Activated CD4-positive, alpha-beta T cell treated with anti-CD3 and anti-CD28 coated beads, Interleukin-2, amount 10 ng/mL, durations not matched to agents 24 days and 14 days (primary cell): Measurements from ENCODE around the gene CALR. TPM values are rescaled to one million over a fixed set of nuclear protein-coding genes. Genes with fewer than 3 reads are reported as not detected.

Experiments used
- DNase-seq: peaks from one replicate; pipeline ENCODE4 v3.0.0; 2022
- H3K27ac Mint-ChIP-seq: one replicate; pipeline ENCODE4 v1.8.0; 2022; ENCODE audit warnings: mild to moderate bottlenecking, mixed read lengths
- H3K27me3 Mint-ChIP-seq: one replicate; pipeline ENCODE4 v1.8.0; 2022; ENCODE audit warnings: mixed read lengths
- H3K36me3 Mint-ChIP-seq: one replicate; pipeline ENCODE4 v1.8.0; 2022; ENCODE audit warnings: low read depth, mild to moderate bottlenecking, mixed read lengths
- H3K4me1 Mint-ChIP-seq: one replicate; pipeline ENCODE4 v1.8.0; 2021; ENCODE audit warnings: mixed read lengths
- H3K4me3 Mint-ChIP-seq: one replicate; pipeline ENCODE4 v1.8.0; 2022; ENCODE audit warnings: mild to moderate bottlenecking, moderate library complexity, mixed read lengths
- H3K9me3 Mint-ChIP-seq: one replicate; pipeline ENCODE4 v1.8.0; 2021; ENCODE audit warnings: mixed read lengths
- intact Hi-C: fragments of 100-400 bp; cut with micrococcal nuclease; formaldehyde crosslinking; loops from one replicate; pipeline ENCODE4 v1.15.1; 2023
- total RNA-seq: library from RNA; stranded (reverse); gene quantifications from 2 replicates; pipeline ENCODE4 v1.2.3, GENCODE V29; 2022

Gene CALR
- total RNA-seq, 1 donor from 2014 or later, result 994 TPM

- intact Hi-C loops, result loop anchor here (10.0 kb wide), 1 partner anchor 280 kb away; no protein-coding TSS in a partner anchor
- peaks cover 10% of the 10 kb centered on the region for H3K27me3 Mint-ChIP-seq
- no peaks in the 10 kb centered on the region for H3K4me1 Mint-ChIP-seq
- DNase-seq, result no peak
- no peaks in the 10 kb centered on the region for H3K36me3 Mint-ChIP-seq
- H3K9me3 Mint-ChIP-seq, result no peaks in the 10 kb centered on the region
- H3K27ac Mint-ChIP-seq, result peak overlapping the region; percentile 2
- no peak overlapping the region for H3K4me3 Mint-ChIP-seq
These were observed 46.8 kb downstream of the CALR start for GRCh38 chr19:12985049-12985776.

- Mint-ChIP-seq H3K27ac (no peak overlapping the region), H3K36me3 (no peaks in the 10 kb centered on the region), H3K9me3 (no peaks in the 10 kb centered on the region), H3K27me3 (peaks cover 14% of the 10 kb centered on the region), H3K4me1 (no peaks in the 10 kb centered on the region), H3K4me3 (no peak overlapping the region)
- DNase-seq, result no peak
- intact Hi-C loops, result loop anchor here (10.0 kb wide), 1 partner anchor 278 kb away; no protein-coding TSS in a partner anchor
These were observed 48.3 kb downstream of the CALR start for GRCh38 chr19:12986726-12987125.

- Mint-ChIP-seq H3K27ac (no peak overlapping the region), H3K9me3 (no peaks in the 10 kb centered on the region), H3K4me1 (no peaks in the 10 kb centered on the region), H3K4me3 (no peak overlapping the region), H3K27me3 (peaks cover 14% of the 10 kb centered on the region), H3K36me3 (no peaks in the 10 kb centered on the region)
- DNase-seq, result no peak
- intact Hi-C loops, result loop anchor here (10.0 kb wide), 1 partner anchor 278 kb away; no protein-coding TSS in a partner anchor
These were observed 48.8 kb downstream of the CALR start for GRCh38 chr19:12987190-12987589.

- Mint-ChIP-seq H3K4me1 (no peaks in the 10 kb centered on the region), H3K27ac (no peak overlapping the region), H3K9me3 (no peaks in the 10 kb centered on the region), H3K4me3 (no peak overlapping the region), H3K27me3 (peaks cover 15% of the 10 kb centered on the region), H3K36me3 (no peaks in the 10 kb centered on the region)
- intact Hi-C loops, result loop anchor here (10.0 kb wide), 1 partner anchor 277 kb away; no protein-coding TSS in a partner anchor
- no peak for DNase-seq
These were observed 49.4 kb downstream of the CALR start for GRCh38 chr19:12987781-12988180.

GRCh38 chr19:12990431-12990830 is 52.0 kb downstream of the CALR start:
- Mint-ChIP-seq H3K4me3 (no peak overlapping the region), H3K4me1 (peaks cover 6% of the 10 kb centered on the region), H3K27me3 (peaks cover 32% of the 10 kb centered on the region), H3K27ac (no peak overlapping the region), H3K9me3 (no peaks in the 10 kb centered on the region), H3K36me3 (no peaks in the 10 kb centered on the region)
- intact Hi-C loops, result no loop called here
- no peak for DNase-seq

- intact Hi-C loops, result no loop called here
These were observed 52.4 kb downstream of the CALR start for GRCh38 chr19:12990853-12991252.

GRCh38 chr19:12991296-12991695 is 52.9 kb downstream of the CALR start:
- intact Hi-C loops, result no loop called here
- Mint-ChIP-seq H3K36me3 (no peaks in the 10 kb centered on the region), H3K27me3 (peaks cover 33% of the 10 kb centered on the region), H3K4me3 (no peak overlapping the region), H3K9me3 (no peaks in the 10 kb centered on the region), H3K27ac (no peak overlapping the region), H3K4me1 (peaks cover 6% of the 10 kb centered on the region)
- no peak for DNase-seq

More at GRCh38 chr19:12990853-12991252, 52.4 kb downstream of the CALR start:
- Mint-ChIP-seq H3K27ac (no peak overlapping the region), H3K4me1 (peaks cover 6% of the 10 kb centered on the region), H3K27me3 (peaks cover 30% of the 10 kb centered on the region), H3K9me3 (no peaks in the 10 kb centered on the region), H3K36me3 (no peaks in the 10 kb centered on the region), H3K4me3 (no peak overlapping the region)
- no peak for DNase-seq

GRCh38 chr19:12992729-12993128 is 54.3 kb downstream of the CALR start:
- no peak for DNase-seq
- Mint-ChIP-seq H3K9me3 (no peaks in the 10 kb centered on the region), H3K4me1 (peaks cover 6% of the 10 kb centered on the region), H3K4me3 (no peak overlapping the region), H3K36me3 (no peaks in the 10 kb centered on the region), H3K27ac (no peak overlapping the region), H3K27me3 (peaks cover 35% of the 10 kb centered on the region)
- intact Hi-C loops, result no loop called here

- no peak for DNase-seq
- Mint-ChIP-seq H3K27me3 (peaks cover 40% of the 10 kb centered on the region), H3K4me3 (peak overlapping the region; percentile 57), H3K36me3 (no peaks in the 10 kb centered on the region), H3K27ac (peak overlapping the region; percentile 2), H3K4me1 (peaks cover 6% of the 10 kb centered on the region), H3K9me3 (no peaks in the 10 kb centered on the region)
- intact Hi-C loops, result no loop called here
These were observed 55.2 kb downstream of the CALR start for GRCh38 chr19:12993562-12993961.

Other genes with a start within 250 kb of the CALR start
- 12.4 and 12.9 TPM in 2 replicates for gene FBXW9, start 242.0 kb upstream of the CALR start, total RNA-seq
- gene TNPO2, start 214.7 kb upstream of the CALR start, total RNA-seq, result 153 and 163 TPM in 2 replicates
- gene TRIR, start 203.9 kb upstream of the CALR start, total RNA-seq, result 216 and 218 TPM in 2 replicates
- 64.6 and 67.3 TPM in 2 replicates for gene GET3, start 201.1 kb upstream of the CALR start, total RNA-seq
- gene BEST2, start 186.8 kb upstream of the CALR start, total RNA-seq, result not detected in 2 replicates
- gene HOOK2, start 163.1 kb upstream of the CALR start, total RNA-seq, result 17.8 and 18.3 TPM in 2 replicates
- gene JUNB, start 147.1 kb upstream of the CALR start, total RNA-seq, result 302 and 310 TPM in 2 replicates
- 277 and 294 TPM in 2 replicates for gene PRDX2, start 136.8 kb upstream of the CALR start, total RNA-seq
- 26.8 and 32.7 TPM in 2 replicates for gene THSD8, start 136.5 kb upstream of the CALR start, total RNA-seq
- gene RNASEH2A, start 132.0 kb upstream of the CALR start, total RNA-seq, result 35.8 and 51.5 TPM in 2 replicates
- gene RTBDN, start 104.0 kb upstream of the CALR start, total RNA-seq, result not detected in 2 replicates
- gene MAST1, start 100.1 kb upstream of the CALR start, total RNA-seq, result 1.6 and 2.4 TPM in 2 replicates
- 21.5 and 22.0 TPM in 2 replicates for gene DNASE2, start 57.2 kb upstream of the CALR start, total RNA-seq
- 0.77 and 1.2 TPM in 2 replicates for gene KLF1, start 51.4 kb upstream of the CALR start, total RNA-seq
- 66.9 and 71.6 TPM in 2 replicates for gene GCDH, start 47.4 kb upstream of the CALR start, total RNA-seq
- gene SYCE2, start 19.3 kb upstream of the CALR start, total RNA-seq, result 2.3 and 3.3 TPM in 2 replicates
- gene FARSA, start 4.9 kb upstream of the CALR start, total RNA-seq, result 202 and 208 TPM in 2 replicates
- 208 and 212 TPM in 2 replicates for gene RAD23A, start 7.3 kb downstream of the CALR start, total RNA-seq
- 32.4 and 34.4 TPM in 2 replicates for gene GADD45GIP1, start 18.6 kb downstream of the CALR start, total RNA-seq
- 0.12 TPM in 1 of 2 replicates, not detected in the other for gene DAND5, start 31.0 kb downstream of the CALR start, total RNA-seq
- gene NFIX, start 56.9 kb downstream of the CALR start, total RNA-seq, result 8.3 and 10.4 TPM in 2 replicates
- gene LYL1, start 164.2 kb downstream of the CALR start, total RNA-seq, result 2.1 and 2.4 TPM in 2 replicates
- 153 and 155 TPM in 2 replicates for gene TRMT1, start 178.1 kb downstream of the CALR start, total RNA-seq
- 118 and 121 TPM in 2 replicates for gene NACC1, start 179.7 kb downstream of the CALR start, total RNA-seq
- gene STX10, start 211.8 kb downstream of the CALR start, total RNA-seq, result 66.2 and 73.5 TPM in 2 replicates
- 161 TPM in 2 replicates for gene IER2, start 211.8 kb downstream of the CALR start, total RNA-seq